NCI-H2107 treated with DMSO at 0.1 percent for 48 hours (cell line): ENCODE results near the gene ZEB2.

Source experiments
- DNase-seq: peaks from one replicate; lab custom pipeline; 2025; ENCODE audit not compliant: unreplicated experiment; lab: John Stamatoyannopoulos, UW

ZEB2 gene

GRCh38 chr2:144429396-144430112 lies 90.4 kb downstream of the ZEB2 start:
- no peak for DNase-seq

DNA sequence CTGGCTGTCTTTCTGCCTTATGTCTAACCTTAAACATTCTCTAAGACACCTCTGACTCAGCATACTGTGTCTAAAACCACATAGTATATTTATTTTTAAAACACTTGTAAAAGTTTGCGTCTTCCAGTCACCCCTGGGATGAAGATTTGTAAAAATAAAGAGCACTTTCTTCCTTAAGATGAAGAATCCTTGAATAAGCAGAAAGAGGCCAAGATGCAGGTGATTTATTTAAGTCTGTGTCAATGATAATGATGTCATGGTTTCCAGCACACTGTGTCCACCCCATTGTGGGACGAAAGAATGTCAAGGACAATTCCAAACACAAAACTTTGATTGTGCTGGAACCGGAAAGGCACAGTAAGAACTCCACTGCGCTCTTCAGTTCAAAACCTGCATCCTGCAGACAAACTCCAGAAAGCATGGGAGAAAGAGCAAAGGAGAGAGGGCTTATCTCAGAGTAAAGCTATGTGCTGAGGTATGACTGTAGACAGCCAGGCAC lies 92.9 kb downstream of the ZEB2 start:
- DNase-seq: no peak

GRCh38 chr2:144426355-144426754 lies 93.6 kb downstream of the ZEB2 start:
- no peak for DNase-seq

GRCh38 chr2:144424559-144425240 lies 95.2 kb downstream of the ZEB2 start:
- no peak for DNase-seq

DNA sequence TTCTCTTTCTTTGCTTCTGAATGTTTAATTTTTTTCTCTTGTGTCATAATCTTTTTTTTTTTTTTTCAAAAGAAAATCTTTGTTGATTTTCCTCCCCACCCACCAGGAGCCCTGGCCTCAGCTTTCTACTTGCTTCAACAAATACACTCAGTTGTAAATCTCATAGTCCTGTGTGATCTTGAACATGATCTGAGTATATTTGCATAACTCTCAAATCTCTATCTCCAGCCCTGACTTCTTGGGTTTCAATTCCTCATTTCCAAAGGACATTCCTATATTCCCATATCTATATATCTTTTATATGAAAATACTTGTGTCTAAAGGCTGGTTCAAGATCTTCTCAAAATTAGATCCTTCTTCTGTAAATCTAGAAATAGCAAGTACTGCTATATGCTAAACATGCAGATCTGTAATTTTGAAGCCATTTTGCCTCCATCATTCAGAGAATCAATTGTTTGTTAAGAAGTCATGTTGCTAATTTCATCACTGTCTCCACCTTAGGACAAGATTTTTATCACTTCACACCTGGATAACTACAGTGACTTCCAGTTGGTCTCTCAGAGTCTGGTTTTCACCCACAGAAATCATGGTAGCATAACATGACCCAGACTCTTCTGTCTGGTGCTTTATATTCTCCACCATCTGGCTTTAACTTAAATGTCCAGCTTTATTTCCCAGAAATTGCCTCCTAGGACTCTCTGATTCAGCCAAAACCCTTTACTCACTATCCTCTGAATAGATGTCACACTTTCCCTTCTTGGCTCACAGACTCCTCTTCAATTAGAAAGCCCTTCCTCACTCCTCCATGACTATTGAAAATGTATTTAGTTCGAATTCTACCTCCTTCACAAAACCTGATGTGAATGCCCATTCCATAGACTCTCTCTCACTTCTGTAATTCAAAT lies 98.1 kb downstream of the ZEB2 start:
- no peak for DNase-seq

DNA sequence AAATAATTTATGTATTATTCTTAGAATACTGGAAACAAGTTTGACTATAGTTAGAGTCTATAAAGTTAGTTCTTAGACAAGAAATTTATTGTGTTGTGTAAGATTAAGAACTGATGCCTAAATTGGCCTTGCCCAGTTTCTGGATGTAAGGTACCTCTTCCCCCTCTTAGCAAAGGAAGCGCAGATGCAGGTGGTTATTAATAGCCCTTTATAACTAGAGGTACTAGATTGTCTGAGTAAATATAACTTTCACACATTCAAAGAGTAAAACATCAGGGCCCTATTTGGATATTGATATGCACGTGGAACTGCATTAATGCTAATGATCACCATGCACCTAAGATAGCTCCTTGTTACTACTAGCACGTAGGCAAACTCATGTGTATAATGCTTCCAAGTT lies 100.7 kb downstream of the ZEB2 start:
- no peak for DNase-seq

DNA sequence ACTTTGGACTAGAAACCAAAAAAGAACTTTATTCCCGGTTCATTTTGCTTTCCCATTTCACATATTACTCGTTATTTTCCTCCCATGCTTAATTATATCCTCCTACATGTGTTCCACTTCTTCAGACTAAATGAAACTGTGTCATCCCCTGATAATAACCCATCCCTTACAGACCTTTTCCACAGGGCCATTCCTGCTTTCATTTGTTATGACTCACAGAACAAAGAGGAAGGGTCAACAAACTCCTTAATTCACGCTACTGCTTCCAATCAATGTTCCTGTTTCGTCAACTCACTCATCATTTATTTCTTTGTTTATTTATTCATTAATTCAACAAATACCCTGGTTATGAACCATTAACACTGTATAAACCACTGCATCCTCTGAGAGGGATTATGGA lies 104.5 kb downstream of the ZEB2 start:
- no peak for DNase-seq

- no peak for DNase-seq
Measured at GRCh38 chr2:144414324-144414845, 105.5 kb downstream of the ZEB2 start.

GRCh38 chr2:144412709-144413108 lies 107.2 kb downstream of the ZEB2 start:
- DNase-seq: no peak

- DNase-seq: no peak
Measured at GRCh38 chr2:144411473-144411872, 108.4 kb downstream of the ZEB2 start.

GRCh38 chr2:144409241-144409640 lies 110.7 kb downstream of the ZEB2 start:
- no peak for DNase-seq

DNA sequence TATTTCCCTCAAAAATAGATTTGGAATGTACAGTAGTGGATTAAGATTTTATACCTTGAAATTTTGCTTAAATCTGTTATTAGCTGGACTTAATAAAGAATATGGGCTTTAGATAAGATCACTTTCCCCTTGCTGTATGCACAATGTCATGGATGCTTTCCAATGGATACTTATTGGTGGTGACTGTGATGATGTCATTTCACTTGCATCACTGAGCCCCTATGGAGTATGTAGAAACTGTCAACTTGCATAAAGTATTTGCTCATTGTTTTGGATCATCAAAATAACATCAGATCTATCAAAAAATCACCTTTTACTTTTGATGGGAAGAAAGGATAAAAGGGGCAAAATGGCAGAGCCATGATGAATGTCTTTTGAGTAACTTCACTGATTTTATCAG lies 112.7 kb downstream of the ZEB2 start:
- no peak for DNase-seq

DNA sequence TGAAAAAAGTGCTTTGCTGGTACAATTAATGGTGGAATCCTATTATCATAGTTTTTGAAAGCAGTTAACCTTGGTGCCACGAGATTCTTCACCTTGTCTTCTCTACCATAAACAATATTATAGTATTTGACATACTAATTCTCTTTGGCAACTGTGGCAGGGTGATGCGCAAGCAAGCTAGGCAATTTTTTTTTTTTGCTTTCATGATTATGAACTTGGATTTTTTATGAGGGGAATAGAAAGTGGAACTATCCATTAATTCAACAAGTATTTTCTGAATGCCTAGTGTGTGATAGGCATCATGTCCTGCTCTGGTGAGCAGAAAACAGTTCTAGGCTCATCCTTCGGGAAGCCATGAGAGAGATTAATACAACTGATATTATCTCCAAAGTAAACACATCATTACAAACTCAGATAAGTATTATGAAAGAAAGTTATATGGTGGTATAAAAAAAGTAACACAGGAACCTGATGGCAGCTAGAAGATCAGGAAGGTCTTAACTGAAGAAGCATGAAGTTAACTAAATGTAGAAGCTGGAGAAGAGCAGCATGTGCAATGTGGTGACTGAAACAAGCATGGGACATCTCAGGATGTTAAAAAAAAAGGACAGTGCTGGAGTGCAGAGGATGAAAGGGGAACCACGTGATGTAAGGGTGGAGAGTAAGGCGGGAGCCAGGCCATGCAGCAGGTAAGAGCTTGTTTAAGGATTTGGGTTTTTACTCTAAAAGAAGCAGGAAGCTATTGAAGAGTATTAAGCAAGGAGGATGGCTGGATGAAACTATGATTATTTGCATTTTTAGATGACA lies 113.7 kb downstream of the ZEB2 start:
- no peak for DNase-seq

GRCh38 chr2:144405321-144405720 lies 114.6 kb downstream of the ZEB2 start:
- no peak for DNase-seq

DNA sequence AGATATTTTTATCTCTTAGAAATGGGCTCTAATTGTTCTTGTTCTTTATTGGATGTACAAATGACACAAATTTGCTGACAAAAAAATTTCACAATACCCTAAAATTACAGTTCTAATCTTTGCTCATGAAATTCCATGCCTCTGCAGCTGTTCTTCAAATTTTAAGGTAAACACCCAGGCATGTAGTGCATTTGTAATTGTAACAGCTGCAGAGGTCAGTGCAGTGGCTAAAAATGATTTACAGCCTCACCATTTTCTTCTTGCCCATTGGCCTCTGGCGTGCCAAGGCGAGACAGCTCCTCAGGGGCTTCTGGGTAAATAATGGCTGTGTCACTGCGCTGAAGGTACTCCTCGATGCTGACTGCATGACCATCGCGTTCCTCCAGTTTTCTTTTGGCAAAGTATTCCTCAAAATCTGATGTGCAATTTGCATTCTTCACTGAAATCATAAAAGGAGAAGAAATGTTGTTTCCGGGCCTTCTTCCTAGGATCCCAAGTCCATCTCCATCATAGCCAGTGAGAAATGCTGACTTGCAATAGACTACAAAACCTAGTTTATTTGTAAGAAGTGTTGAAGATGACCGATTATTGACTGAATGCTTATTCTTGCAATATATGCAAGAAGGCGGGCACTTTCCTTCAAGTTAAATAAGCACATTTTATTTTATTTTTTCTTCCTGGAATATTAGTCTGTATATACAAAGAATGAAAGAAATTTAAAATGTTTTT lies 115.2 kb downstream of the ZEB2 start:
- DNase-seq: no peak

DNA sequence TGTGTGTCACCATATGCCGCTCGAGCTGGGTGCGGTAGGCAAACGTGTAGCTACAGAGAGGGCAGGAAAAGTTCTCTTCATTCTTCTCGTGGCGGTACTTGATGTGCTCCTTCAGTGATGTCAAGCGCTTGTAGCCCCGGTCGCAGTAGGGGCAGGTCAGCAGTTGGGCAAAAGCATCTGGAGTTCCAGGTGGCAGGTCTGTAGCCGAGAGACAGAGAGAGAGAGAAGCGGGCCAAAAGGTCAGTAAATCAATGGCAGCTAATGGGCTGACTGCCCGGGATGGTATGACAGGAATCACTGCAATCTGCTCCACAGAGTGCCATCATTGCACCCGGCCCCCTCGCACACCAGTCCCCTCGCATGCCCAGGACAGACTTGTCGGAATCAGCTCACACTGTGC lies 116.0 kb downstream of the ZEB2 start:
- DNase-seq: no peak

DNA sequence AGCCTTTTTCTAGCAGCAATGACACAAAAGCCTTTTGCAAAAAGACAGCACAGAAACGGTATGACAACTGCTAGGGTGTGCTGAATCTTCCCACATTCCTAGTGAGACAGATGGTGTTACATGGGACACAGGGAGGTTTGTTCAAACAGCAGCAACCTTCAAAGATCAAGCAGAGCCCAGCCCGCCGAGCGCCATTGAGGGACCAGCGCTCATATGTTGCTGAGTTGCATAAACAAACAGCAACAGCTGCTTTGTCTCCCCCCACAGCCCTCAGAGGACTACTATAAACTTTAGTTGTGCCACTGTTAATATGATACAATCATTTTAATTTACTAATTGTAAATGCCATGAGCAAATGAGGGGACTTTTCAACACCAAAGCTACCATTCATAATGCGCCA lies 117.7 kb downstream of the ZEB2 start:
- no peak for DNase-seq

DNA sequence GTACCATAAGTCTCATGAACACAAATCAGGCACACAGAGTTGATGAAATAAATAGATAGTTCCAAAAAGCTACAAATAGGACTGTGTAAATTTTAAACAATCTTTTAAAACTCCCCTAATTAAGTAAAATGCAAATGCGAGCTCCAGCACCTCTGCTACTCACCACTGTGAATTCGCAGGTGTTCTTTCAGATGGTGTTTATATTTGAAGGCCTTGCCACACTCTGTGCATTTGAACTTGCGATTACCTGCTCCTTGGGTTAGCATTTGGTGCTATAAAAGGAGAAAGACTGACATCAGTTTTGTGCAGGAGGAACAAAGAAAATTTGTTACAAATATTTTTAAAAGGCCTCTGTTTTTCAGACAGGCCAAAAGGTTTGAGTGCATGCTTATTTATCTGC lies 118.9 kb downstream of the ZEB2 start:
- no peak for DNase-seq

GRCh38 chr2:144396318-144396717 lies 123.6 kb downstream of the ZEB2 start:
- no peak for DNase-seq
